Measurements from ENCODE around the gene BORCS5.
A peak's percentile ranks its signal among the peaks of the same experiment; 100 is the strongest.
"Not testable (repeated sequence)": the region's sequence is repeated elsewhere in the genome, so short reads cannot be mapped to it uniquely, and the experiment has no call there.

BORCS5 gene

DNA sequence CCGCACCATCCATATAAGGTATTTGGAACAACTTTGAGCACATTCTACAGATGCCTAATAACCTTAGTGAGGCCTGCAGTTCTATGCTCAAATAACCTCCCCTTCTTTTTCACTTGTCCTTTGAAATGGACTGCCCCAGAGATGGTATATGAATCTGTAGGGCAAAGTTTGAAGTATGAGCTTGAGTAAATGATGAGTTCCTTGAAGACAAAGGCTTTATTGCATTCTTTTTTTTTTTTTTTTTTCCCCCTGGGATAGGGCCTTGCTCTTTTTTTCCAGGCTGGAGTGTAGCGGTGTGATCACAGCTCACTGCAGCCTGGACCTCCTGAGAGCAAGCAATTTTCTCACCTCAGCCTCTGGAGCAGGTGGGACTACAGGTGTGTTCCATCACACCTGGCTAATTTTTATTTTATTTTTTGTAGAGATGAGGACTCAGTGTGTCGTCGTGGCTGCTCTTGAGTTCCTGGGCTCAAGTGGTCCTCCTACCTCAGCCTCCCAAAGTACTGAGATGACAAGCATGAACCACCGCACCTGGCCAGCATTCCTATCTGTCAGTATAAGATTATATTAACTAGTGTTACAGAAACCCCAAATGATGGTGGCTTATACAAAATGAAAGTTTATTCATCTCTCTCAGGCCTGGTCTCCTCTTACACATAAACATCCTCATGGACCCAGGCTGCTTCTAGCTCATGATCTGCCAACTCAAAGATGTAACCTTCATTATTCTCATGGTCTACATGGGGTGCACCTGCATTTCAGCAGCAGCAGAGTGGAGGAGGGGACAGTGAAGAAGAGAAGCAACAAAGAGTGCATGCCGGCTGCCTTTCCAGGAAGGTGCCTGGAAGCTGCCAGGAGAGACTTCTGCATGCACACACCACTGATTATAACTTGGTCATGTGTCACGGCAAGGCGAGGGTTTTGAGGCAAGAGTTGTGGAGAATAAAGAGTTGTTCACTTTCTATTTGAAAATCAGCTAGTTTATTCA lies 104.4 kb downstream of the BORCS5 start:
- peak in 1 of 2 donors; percentile 30 for DNase-seq (ENCODE audit: low read depth in 2 of 2)

DNA sequence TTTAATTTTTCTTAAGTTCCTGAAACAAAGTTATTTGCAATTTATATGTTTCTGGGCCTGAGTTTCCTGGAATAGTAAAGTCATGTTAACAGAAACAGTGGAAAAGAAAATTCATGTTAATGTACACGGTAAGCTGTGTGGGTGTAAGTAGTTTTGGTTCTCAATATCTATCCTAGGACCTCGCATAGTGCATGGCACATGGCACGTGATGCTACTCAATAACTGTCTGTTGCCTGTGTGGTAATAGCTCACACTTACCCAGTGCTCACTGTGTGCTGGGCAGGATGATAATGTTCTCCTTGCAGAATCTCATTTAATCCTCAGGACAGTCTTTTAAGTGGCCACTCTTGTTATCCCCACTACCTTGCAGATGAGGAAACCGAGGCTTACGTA lies 105.0 kb downstream of the BORCS5 start:
- DNase-seq (ENCODE audit: low read depth in 2 of 2), result peak in 1 of 2 donors; percentile 36

DNA sequence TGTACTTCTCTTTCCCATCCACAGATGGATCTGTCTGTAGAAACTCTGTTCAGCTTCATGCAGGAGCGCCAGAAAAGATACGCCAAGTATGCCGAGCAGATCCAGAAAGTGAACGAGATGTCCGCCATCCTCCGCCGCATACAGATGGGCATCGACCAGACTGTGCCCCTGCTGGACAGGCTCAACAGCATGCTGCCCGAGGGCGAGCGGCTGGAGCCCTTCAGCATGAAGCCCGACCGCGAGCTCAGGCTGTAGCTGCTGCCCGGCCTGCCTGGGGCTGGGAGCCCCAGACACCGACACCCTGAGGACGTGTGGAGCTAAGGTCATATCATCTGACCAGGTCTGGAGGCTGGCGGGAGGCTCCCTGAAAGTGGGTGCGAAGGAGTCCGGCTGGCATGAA lies 108.6 kb downstream of the BORCS5 start:
- DNase-seq (ENCODE audit: low read depth in 2 of 2), result no peak

DNA sequence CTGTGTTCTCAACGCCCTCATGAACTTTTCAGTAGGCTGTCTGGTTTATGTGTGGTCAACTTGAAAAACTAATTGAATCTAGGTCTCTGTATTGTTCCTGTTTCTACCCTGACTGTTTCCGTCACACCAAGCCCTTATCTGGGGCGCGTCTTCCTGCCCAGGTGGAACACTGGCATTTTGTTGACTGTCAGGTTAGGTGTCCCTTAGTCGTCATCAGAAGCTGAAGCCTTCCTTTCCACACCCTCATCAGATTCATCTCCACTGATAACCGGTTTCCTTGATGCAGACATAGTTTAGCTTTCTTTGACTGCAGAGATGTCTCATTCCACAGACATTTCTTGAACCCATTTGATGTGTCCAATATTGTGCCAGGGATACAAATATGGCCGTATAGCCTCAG lies 109.3 kb downstream of the BORCS5 start:
- DNase-seq (ENCODE audit: low read depth in 2 of 2), result no peak

DNA sequence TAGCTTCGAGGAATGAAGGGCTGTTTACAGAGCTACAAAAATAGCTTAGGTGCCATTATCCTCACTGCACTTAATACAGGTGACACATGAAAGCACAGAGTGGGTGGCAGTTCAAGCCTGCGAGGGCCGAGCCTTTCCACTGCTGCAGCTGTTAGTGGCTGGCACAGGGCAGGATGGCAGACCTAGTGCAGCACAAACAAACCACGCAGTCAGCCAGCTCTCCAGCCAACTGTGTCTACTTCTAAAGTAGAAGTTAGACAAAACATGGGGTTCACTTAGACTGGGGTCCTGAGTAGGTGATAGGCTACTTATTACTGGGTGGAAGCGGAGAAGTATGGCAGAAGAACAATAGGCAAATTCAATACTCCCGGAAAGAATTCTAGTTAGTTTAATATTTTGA lies 110.4 kb downstream of the BORCS5 start:
- peak in 1 of 2 donors; percentile 24 for DNase-seq (ENCODE audit: low read depth in 2 of 2)

DNA sequence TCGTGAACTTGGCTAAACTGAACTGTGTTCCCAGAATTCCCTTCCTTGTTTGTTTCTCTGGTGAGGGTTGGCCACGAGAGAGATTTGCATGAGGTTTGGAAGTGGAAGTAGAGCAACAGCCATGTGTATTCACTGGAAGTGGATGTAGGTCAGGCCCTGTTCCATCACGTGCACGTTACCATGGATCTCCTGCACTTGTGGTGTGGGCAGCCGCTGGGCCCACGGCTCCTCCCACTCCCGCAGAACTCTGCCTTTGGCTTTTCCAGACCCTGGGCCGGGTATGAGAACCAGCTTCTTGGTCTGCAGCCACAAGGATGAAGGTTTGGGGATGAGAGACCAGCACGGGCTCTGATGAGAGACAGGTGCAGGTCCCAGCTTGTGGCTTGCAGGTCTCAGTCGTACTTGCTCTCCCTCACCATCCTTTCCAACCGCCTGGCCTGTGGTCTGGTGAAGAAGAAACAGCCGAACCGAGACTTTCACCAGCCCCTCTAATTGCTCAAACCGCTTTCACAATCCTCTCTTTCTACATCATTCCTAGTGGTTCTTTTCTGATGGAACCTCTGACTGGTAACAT lies 110.9 kb downstream of the BORCS5 start:
- DNase-seq (ENCODE audit: low read depth in 2 of 2), result peak in 1 of 2 donors; percentile 24

DNA sequence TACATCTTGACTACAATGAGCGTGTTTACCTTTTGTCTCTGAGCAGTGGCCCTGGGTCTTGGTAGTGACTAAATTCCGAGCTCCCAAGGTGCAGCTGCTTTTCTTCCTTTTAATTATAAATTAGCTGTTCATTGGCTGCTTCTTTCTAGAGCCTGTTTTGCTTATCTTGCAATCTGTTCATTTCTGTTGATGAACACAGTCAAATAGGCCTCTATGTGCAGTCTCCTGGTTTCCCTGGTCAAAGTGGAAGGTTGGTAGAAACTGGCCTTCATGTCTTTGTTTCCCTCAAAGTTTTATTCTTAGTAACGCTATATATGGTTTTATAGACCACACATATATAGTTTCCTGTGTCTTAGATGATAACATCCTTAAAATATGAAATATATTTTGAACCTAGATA lies 111.7 kb downstream of the BORCS5 start:
- no peak for DNase-seq (ENCODE audit: low read depth in 2 of 2)

DNA sequence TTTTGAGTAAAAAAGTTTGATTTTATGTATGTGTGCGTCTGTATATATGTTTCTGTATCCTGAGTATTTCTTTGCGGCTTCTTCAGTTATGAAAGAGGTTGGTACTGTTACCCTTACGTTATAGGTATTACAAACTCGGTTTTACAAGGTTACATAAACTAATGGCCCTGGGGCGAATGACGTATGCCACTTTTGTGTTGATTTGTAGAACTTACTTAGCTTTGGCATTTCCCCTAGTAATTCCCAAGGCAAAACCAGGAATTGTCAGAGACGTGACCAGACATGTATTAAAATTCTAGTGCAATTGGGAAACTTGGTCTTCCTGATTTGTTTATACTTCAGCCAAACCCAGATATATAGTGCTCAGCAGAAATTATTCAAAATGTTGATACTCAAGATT lies 112.5 kb downstream of the BORCS5 start:
- DNase-seq (ENCODE audit: low read depth in 2 of 2), result no peak

DNA sequence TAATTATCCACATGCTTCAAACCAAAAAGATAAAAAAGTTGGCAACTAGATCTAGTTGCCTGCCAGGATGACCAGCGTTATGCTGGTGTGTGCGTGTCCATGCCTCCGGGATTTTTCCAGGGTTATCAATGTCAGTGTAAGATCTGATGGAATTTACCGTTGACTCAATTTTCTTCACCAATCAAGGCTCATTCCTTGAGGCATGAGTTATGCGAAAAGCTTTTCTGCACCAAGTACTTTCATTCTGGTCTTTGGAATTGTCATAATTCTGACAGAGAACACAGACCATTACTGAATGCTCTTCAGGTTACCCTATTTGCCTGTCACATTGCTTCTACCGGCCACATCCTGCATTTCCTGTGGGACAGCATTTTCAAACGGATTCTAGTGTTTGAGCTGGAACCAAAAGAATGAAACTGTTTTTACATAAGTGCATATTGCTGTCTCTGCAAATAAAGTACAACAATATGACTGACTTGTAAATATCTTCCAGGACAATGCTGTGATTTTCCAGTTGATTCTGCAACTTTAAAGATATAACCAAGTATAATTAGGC lies 114.0 kb downstream of the BORCS5 start:
- DNase-seq (ENCODE audit: low read depth in 2 of 2), result no peak

DNA sequence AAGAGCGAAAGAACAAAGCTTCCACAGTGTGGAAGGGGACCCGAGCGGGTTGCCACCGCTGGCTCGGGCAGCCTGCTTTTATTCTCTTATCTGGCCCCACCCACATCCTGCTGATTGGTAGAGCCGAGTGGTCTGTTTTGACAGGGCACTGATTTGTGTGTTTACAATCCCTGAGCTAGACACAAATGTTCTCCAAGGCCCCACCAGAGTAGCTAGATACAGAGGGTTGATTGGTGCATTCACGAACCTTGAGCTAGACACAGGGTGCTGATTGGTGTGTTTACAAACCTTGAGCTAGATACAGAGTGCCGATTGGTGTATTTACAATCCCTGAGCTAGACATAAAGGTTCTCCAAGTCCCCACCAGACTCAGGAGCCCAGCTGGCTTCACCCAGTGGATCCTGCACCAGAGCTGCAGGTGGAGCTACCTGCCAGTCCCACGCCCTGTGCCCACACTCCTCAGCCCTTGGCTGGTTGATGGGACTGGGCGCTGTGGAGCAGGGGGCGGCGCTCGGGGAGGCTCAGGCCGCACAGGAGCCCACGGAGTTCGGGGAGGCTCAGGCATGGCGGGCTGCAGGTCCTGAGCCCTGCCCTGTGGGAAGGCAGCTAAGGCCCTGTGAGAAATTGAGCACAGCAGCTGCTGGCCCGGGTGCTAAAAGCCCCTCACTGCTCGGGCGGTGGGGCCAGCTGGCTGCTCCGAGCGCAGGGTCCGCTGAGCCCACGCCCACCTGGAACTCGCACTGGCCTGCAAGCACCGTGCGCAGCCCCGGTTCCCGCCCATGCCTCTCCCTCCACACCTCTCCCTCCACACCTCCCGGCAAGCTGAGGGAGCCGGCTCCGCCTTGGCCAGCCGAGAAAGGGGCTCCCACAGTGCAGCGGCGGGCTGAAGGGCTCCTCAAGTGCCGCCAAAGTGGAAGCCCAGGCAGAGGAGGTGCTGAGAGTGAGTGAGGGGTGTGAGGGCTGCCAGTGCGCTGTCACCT lies 115.4 kb downstream of the BORCS5 start:
- DNase-seq (ENCODE audit: low read depth in 2 of 2), result not testable (repeated sequence)

DNA sequence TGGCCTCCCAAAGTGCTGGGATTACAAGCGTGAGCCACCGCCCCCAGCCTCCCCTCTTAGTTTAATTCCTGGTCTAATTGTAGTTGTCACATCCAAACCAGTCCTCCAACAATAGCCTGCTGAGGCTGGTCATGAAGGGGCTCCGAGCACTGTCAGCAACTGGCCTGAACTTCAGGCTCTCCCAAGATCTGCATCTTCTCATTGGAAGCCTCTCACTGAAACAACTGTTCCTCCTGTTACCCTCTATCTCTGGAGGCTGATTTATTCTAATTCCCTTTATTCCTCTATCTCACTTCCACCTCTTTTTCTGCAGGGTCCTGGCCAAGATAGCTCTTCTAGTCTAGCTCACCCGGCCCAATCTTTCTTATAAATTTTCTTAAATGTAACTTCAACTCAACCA lies 116.3 kb downstream of the BORCS5 start:
- DNase-seq (ENCODE audit: low read depth in 2 of 2), result no peak

DNA sequence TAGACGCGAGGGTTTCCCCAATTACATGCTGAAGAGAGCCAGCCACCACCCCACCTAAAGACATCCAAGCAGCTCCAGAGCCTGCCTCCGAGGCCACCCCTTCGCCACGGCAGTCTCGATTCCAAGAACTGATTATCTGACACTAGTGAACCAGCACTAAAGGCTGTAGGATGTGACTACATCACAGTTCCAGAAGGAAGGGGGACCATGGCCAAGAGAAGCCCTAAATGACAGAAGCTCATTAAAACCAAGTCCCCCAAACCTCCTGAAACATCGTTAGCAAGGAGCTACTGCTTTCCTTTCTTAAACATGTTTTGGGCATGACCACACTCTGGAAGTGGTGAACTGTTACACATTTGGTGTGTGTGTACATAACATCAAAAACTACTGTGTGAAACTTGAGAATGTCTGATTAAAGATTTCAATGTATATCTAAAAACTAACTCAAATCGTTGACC lies 117.6 kb downstream of the BORCS5 start:
- DNase-seq (ENCODE audit: low read depth in 2 of 2), result peak in 1 of 2 donors; percentile 24

DNA sequence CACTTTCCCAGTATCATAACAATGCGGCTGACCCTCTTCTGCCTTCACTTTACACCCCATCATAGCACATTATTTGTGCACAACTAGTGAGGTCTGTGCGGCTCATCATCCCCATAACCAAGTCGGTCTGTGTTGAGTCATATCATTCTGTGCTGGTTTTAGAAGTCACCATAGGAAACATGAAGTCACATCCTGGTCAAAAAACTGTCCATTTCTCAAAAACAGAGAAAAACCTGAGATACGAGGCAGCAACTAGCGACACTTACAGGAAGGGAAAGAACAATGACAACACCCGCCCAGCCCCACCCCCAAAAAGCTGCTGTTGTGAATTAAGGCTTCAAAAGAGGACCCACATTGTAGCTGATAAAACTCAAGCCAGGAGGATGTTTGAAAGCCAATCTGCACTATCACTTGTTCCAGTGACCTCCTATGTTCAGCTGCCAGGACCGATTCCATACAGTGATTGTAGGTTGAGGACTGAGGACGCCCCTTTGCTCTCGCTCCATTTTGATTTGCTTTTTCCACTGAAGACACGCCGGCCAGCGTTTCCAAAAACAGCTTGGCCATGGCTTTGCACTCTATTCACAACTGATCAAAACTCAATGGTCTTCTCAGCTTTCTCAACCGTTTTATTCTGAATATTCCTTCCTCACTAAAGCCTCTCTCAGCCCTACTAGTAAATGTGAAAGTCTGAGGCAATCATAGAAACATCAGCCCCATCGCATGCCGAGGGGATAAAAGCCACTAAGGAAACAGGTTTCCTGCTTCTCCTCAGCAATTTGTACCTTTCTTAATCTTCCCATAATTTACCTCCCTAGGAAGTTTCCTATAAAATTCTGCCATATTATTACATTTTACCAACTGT lies 118.3 kb downstream of the BORCS5 start:
- peak in 1 of 2 donors; percentile 41 for DNase-seq (ENCODE audit: low read depth in 2 of 2)

DNA sequence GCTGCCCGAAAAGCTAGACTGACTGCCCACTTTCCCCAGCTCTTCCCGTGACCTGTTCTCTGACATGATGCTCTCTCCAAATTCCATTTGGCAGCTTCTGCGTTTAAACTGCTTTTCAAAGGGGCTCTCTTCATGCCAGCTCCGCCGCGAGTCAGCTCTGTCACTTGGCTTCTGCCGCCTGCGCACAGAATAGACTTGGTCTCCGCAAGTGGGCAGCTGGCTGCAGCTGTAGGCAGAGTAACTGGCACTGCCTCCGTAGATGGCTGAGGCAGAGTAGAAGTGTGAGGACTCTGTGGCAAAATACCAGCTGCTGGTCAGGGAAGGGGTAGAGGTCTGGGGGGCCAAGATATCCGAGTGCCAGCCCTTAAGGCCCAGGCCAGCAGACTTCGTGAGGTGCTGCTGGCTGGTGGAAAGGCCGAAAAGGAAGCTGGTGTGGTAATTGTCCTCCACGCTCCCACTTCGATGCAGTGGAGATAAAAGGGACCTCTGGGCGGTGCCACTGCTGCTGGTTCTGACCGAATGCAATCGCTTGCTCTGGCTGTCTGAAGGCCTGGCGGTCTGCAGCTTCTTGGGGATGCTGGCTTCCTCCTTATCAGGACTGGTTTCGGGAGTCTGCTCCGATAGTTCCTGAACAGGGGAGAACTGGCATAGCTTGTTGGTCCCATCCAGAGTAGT lies 120.1 kb downstream of the BORCS5 start:
- no peak for DNase-seq (ENCODE audit: low read depth in 2 of 2)

DNA sequence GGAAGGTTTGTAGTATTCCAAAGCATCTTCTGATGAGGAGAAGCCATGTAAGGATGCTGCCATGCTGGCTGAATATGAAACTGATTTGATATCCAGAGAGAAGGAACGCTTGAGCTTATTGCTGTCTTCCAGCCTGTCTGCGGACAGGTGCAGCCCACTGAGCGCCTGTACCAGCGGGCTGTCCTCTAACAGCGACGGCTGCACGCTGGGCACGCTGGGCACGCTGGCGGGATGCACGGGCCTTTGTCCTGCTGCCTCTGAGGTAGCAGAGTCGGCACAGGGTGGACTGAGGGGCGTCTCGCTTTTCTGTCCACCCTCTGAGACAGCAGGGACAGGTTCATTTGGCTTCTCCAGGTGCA lies 120.6 kb downstream of the BORCS5 start:
- DNase-seq (ENCODE audit: low read depth in 2 of 2), result no peak

DNA sequence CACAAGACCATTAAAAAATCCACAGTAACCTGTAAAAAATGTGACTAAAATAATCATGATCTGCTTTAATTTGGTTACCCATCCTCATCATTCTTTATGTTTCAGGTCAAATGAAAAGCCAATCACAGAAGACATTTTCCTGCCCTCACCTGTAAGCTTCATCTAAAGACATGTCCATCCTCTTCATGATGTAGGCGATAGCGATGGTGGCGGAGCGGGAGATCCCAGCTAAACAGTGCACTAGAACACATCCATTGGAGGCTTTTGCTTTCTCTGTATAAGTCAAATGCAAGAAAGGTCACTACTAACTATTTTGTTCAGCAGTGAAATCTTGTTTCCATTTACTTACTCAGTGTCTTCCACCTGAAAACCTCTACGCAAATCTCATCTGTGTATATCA lies 123.2 kb downstream of the BORCS5 start:
- DNase-seq (ENCODE audit: low read depth in 2 of 2), result no peak

DNA sequence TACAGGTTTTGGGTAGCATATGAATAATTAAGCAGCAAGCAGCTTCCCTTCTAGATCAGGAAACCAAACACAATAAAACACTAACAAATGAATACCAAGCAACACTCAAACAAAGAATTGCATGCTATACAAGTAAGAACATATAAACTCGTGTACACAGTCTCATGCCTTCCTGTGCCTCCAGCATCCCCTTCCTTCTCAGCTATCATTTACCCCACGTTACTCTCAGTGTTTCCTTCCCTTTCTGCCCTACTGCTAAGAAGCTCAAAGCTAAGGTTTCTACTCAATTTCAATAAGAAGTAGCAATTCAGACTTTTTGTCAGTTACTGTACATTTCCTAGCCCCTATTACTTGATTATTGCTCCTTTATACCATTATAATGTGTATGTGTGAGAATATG lies 124.8 kb downstream of the BORCS5 start:
- no peak for DNase-seq (ENCODE audit: low read depth in 2 of 2)

DNA sequence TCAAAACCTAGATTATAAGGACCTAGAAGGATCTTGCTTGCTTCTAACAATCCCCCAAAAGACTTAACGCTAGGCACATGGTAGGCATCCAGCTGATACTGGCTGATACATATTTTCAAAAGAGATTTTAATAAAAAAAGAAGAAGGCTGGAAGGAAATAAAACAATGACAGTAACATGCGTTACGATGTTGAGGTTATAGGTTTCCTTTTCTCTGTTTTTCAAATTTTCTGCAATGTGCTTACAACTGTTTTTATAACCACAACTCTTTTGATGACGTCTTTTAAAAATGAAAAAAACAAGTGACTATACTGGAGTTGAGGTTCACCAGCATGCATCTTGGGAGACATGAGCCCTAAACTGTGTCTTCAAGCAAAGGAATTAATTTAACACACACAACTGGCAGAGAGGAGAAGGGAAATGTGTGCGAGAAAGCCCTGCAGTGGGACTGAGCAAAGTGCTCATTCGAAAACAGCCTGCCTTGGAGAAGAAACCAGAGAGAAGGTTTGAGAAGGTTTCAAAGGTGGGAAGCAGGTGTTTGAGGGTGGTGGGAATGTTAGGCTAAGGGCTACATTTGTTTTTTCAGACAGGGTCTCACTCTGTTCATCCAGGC lies 125.4 kb downstream of the BORCS5 start:
- DNase-seq (ENCODE audit: low read depth in 2 of 2), result no peak

DNA sequence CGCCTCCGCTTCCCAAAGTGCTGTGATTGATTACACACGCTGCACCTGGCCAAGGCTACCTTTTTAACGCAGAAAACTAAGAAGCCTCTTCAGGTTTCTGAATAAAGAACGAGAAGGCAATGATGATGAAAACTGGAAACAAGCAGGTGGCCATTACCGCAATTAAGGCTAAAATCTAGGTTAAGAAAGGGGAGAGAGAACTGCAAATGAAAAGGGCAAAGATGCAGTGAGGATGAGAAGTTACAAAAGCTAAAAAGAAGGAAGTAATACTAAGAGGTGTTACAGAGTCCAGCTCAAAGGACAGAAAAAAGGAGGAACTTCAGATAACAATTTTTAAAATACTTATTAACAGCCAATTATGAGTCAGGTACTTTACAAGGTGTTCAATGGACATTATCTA lies 126.1 kb downstream of the BORCS5 start:
- no peak for DNase-seq (ENCODE audit: low read depth in 2 of 2)

DNA sequence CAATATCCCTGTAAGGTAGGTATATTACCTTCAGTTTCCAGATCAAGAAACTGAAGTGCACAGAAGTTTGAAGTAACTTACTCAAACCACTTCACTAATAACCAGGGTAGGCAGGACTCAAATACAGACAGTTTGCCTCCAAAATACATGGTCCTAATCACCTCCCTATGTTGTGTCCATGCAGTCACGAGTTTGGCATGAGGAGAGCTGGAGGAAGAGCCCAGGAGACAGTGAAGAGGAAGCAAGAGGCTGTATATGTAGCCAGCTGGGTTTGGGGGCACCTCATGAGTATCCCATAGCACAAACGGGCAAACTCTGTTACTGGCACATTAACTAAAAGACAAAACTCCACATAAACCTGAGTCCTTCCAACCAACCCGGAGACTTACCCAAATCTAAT lies 126.6 kb downstream of the BORCS5 start:
- no peak for DNase-seq (ENCODE audit: low read depth in 2 of 2)

All from stimulated activated CD4-positive, alpha-beta T cell treated with anti-CD3 and anti-CD28 coated beads, Interleukin-15, amount 100 ng/mL, for 48 hours (primary cell).